ENCODE measurements around the gene ZNF337. TPM values are rescaled to one million over a fixed set of nuclear protein-coding genes. Genes with fewer than 3 reads are reported as not detected.
"Not testable (repeated sequence)": the region's sequence is repeated elsewhere in the genome, so short reads cannot be mapped to it uniquely, and the experiment has no call there.

Gene ZNF337
- polyA plus RNA-seq (ENCODE audit: insufficient read length in 12 of 12): 10 to 100 TPM in 11 of 12 donors, not detected in 1; 16.7 to 32.0 (median 24.3) TPM
- long read RNA-seq, donor 1, partial matches to known transcripts: 0 of 6 reads
- long read RNA-seq, donor 1, other reads (novel, unspliced or antisense): 0 of 6 reads
- long read RNA-seq, donor 2, partial matches to known transcripts: 0 of 4 reads
- long read RNA-seq, donor 2, other reads (novel, unspliced or antisense): 0 of 4 reads
- long read RNA-seq, donor 3, partial matches to known transcripts: 0 of 1 reads
- long read RNA-seq, donor 3, other reads (novel, unspliced or antisense): 0 of 1 reads
- long read RNA-seq, donor 4, partial matches to known transcripts: 0 of 4 reads
- long read RNA-seq, donor 4, other reads (novel, unspliced or antisense): 0 of 4 reads
- long read RNA-seq, donor 5, partial matches to known transcripts: 0 of 6 reads
- long read RNA-seq, donor 5, other reads (novel, unspliced or antisense): 0 of 6 reads
- long read RNA-seq, donor 6, partial matches to known transcripts: 0 of 4 reads
- long read RNA-seq, donor 6, other reads (novel, unspliced or antisense): 0 of 4 reads
- long read RNA-seq, donor 7, partial matches to known transcripts: 0 of 2 reads
- long read RNA-seq, donor 7, other reads (novel, unspliced or antisense): 0 of 2 reads
- long read RNA-seq, donor 8, partial matches to known transcripts: 0 of 3 reads
- long read RNA-seq, donor 8, other reads (novel, unspliced or antisense): 0 of 3 reads
- long read RNA-seq, donor 9, partial matches to known transcripts: 0 of 1 reads
- long read RNA-seq, donor 9, other reads (novel, unspliced or antisense): 0 of 1 reads
- long read RNA-seq, donor 10, partial matches to known transcripts: 0 of 6 reads
- long read RNA-seq, donor 10, other reads (novel, unspliced or antisense): 0 of 6 reads
- long read RNA-seq, donor 11: 0 reads

DNA sequence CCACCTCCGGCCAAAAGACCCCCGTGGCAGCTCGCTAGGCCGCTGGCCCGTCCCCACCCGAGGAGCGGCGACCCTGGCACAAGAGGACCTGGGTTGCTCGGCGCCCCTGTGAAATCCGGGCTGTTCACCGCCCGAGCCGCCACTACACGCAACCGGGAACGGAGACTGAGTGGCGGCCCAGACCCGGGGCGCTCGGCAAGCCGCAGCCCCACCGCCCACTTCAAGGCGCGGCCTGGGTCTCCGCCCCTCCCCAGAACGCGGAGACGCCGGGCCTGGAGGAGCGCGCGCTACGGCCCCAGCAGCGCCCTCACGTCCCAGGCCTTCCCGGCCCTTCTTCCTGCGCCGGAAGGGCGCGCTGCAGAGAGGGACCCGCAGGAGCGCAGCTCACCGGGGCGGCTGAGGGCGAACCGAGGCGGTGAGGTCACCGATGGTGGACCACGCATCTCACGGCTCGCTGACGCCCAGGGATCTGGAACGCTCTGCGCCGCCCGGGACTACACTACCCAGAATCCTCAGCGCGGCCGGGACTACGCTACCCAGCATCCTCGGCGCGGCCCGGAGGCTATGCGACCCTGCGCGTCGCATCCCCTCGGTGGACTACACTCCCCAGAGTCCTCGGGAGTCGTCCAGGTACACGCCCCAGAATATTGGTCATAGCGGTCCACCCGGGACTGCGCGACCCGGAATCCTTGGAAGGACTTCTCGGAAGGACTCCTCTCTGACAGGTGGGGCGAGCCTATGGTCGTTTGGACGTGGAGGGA is at the start of gene ZNF337:
TSS of gene ZNF337 (minus strand) at position 483 of the 761 bp plus-strand sequence. CDS start 10,436 bp downstream, outside the sequence.
- DNase-seq: peak; percentile 95

DNA sequence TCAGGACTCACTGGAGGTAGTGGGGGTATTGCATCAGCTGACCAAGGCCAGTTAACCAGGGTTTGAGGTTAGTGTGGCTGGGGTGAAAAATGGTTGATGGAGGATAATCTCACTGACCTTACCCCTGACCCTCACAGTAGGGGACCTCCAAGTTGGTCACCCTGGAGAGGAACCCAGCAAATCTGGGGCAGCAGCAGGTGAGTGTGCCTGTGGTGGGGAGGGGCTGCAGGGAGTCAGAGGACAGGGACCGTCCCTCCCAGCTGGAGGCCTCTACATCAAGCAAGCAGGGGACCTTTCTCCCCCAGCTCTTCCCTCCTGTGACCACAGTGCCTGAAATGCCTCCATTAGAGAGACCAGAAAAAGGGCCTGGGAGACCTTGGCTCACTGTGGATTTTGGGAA is 49.1 kb upstream of the ZNF337 start:
- DNase-seq: no peak

DNA sequence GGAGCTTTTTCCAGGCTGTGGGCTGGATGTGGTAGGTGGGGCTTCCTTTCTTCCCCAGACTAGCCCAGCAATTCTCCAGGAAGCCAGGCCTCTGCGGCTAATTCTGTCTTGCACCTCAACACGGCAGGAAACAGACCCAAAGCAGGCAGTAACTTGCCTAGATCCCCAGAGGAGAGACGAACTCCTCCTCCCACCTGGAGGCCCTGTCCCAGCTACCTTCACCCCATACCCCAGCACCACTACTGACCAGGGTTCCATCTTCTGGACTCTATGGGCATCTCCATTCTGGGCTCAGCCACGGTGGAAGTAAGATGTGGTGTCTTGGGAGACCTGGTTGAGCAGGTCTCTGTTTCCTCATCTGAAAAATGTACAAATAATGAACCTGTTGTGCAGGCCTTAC is 48.4 kb upstream of the ZNF337 start:
- no peak for DNase-seq

DNA sequence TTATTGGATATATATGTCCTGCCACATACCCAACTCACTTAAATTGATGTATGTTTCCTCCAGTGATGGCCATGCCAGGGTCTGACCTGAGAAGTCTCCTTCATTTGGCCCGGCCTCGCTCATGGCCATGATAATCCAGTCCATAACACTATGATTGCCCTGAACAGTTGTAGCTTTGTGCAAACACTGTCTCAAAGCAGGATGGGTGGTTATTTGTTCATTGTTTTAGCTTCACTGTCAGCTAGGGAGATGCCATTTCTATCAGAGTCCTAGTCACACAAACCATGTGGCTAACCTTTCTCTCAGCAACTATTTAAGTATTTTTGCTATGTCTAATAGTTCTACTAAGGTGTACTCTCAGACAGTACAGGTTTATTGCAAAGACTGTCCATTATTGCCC is 47.6 kb upstream of the ZNF337 start:
- no peak for DNase-seq

DNA sequence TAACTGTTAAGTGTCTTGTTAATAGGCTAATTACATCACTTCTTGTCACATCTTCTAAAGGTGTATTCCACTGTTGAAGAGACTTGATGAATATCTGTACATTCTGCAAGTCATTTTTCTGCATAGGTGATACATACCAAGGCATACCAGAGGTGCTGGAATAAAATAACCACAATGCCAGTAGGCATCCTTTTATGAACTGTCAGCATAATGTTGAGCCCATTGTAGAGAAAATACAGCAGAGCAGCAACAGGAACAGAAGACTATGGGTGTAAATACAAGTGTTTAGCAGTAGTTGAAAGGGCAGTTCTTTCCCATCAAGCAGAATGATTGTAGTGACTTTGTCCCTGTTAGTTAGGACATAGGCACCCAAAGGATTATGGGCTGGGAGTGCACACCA is 44.4 kb upstream of the ZNF337 start:
- DNase-seq: no peak

DNA sequence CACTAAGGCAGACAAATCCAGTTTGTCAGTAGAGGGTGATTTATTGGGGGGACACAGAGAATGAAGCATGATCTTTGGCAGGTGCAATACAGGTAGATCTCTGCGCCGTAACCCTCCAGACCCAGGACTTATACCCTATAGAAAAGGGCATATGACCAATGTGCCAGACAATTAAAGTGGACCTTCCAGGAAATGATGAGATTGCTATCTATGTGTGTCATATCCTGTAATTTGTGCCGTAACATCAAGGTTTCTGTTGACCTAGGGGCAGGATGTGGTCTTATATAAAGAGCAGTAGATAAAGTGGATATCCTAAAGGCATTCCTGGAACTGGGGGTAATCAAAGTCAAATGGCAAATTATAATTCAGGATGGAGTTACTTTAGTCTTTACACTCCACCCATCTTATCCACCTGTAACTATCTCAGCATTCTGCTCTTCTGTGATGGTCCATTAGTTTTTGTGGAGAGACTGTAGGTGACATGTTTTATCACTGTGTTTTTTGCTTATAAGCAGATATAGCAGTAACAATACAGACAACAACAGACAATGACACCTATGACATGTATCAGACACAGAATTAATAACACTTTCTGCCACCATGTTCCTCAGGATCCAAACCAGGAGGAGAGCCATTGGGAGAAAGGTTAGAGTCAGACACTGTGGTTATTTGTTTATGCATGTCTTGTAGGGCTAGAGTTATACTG is 43.1 kb upstream of the ZNF337 start:
- no peak for DNase-seq

DNA sequence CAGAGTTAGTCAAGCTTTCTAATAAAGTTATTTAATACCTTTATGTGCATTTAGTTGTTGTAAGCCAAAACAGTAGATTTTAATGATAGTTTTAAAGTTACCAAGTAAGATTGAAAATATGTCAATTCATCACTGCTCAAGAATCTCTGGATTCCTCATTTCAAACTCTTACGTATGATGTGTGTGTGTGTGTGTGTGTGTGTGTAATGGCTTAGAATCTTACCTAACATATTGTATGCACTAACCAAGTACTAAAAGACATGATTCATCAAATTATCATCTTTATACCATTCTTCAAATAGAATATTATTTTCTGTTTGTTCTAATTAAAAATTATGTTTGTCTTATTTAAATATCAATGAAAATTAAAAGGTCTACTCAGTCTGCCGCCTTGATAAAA is 41.5 kb upstream of the ZNF337 start:
- DNase-seq: no peak

DNA sequence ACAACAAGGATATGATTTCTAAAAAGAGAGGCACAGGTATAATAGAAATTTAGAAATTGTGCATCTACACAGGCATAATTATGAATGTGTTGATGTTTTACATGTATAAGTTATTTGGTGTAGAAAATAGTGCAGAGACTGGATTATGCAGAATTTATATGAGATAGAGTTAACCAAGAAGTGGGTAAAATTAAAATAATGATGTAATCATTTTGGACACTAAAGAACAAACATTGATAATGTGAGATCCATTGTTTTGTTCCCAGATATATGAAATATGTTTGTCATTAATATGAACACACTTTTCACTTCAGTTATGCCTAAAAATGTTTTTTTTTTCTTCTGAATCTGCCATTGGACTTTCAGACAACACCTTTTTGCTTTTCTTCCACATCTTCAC is 37.2 kb upstream of the ZNF337 start:
- no peak for DNase-seq

DNA sequence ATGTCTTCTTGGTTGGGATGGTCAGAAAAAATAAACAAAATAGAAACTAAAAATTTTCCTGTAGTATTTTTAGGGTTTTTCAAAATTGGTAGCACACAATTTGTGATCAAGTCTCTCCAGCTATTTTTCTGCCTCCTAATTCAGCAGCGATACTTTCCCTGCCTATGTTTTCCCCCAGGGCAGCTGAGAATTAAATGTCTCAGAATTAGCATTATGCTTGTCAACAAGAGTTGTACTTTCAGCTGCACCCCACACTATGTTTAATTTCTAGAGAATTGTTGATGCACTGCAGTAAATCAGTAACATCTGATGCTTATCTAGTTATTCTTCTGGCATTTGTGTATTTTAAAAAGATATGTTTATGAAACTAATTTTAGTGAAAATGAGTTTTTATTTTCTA is 34.2 kb upstream of the ZNF337 start:
- no peak for DNase-seq

DNA sequence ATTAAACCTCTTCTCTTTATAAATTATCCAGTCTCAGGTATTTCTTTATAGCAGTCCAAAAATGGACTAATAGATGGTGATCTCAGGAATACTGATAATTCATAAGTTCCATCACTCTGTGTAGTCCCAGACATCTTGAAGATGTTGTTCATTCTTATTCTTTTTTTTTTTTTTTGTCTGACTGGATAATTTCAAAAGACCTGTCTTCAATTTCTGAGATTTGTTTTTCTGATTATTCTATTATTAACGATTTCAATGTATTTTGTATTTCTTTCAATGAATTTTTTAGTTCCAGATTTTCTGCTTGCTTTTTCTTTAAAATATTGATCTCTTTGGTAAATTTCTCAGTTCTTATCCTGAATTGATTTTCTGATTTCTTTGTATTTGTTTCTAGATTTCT is 29.7 kb upstream of the ZNF337 start:
- DNase-seq: no peak

DNA sequence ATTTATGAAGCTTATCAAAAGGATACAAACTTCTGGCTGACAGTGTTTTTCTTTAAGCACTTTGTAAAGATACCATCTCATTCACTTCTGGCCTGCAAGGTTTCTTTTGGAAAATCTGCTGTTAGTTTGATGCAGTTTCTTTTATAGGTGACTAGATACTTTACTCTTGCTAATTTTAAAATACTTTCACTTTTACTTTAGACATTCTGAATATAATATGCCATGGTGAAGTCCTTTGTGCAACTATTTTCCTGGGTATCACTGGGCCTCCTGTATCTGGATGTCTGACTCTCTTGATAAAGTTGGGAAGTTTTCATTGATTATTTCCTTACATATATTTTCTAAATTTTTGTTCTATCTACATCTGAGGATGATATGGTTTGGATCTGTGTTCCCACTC is 29.0 kb upstream of the ZNF337 start:
- no peak for DNase-seq

DNA sequence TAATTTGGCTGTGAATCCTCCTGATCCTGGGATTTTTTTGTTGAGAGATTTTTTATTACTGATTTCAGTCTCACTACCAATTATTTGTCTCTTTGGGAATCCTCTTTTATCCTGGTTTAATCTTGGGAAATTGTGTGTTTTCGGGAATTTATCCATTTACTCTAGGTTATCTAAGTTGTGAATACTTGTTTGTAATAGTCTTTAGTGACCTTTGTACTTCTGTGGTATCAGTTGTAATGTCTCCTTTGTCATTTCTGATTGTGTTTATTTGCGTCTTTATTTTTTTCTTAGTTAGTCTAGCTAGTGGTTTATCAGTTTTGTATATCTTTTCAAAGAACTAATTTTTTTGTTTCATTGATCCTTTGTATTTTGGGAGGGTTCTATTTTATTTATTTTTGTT is 27.3 kb upstream of the ZNF337 start:
- no peak for DNase-seq

DNA sequence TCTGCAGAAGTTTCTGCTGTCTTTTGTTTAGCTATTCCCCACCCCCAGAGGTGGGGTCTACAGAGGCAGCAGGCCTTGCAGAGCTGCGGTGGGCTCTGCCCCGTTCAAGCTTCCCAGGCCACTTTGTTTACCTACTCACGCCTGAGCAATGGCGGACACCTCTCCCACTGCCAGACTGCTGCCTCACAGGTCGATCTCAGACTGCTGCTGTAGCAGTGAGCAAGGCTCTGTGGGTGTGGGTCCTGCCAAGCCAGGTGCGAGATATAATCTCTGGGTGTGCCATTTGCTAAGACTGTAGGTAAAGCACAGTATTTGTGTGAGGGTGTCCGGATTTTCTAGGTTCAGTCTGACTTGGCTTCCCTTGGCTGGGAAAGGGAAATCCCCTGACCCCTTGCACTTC is 23.6 kb upstream of the ZNF337 start:
- no peak for DNase-seq

DNA sequence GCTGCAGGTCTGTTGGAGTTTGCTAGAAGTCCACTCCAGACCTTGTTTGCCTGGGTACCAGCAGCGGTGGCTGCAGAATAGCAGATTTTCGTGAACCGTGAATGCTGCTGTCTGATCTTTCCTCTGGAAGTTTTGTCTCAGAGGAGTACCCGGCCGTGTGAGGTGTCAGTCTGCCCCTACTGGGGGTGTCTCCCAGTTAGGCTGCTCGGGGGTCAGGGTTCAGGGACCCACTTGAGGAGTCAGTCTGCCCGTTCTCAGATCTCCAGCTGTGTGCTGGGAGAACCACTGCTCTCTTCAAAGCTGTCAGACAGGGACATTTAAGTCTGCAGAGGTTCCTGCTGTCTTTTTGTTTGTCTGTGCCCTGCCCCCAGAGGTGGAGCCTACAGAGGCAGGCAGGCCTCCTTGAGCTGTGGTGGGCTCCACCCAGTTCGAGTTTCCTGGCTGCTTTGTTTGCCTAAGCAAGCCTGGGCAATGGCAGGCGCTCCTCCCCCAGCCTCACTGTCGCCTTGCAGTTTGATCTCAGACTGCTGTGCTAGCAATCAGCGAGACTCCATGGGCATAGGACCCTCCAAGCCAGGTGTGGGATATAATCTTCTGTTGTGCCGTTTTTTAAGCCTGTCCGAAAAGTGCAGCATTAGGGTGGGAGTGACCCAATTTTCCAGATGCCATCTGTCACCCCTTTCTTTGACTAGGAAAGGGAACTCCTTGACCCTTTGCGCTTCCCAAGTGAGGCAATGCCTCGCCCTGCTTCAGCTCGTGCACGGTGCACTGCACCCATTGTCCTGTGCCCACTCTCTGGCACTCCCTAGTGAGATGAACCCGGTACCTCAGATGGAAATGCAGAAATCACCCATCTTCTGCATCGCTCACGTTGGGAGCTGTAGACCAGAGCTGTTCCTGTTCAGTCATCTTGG is 22.5 kb upstream of the ZNF337 start:
- DNase-seq: not testable (repeated sequence)

DNA sequence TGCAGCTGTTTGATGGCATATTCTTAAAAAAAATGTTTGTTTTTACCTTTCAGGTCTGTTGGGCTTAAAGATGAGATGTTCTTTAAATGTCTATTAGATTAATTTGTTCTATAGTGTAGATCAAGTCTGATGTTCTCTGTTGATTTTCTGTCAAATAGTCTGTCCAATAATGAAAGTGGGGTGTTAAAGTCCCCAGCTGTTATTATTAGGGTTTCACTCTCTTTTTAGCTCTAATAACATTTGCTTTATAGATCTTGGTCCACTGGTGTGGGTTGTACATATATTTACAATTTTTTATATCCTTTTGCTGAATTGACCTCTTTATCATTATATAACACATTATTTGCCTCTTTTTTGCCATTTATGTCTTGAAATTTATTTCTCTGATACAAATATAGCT is 11.0 kb upstream of the ZNF337 start:
- DNase-seq: no peak

DNA sequence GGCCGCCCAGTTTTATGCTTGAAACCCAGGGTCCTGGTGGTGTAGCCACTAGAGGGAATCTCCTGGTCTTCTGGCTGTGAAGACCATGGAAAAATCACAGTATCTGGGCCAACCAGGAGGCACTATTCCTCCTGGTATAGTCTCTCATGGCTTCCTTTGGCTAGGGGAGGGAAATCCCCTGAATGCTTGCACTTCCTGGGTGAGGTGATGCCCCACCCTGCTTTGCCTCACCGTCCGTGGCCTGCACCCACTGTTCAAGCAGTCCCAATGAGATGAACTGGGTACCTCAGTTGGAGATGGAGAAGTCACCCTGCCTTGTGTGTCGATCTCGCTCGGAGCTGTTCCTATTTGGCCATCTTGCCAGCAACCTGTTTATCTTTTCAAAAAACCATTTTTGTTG is 10.1 kb upstream of the ZNF337 start:
- no peak for DNase-seq

DNA sequence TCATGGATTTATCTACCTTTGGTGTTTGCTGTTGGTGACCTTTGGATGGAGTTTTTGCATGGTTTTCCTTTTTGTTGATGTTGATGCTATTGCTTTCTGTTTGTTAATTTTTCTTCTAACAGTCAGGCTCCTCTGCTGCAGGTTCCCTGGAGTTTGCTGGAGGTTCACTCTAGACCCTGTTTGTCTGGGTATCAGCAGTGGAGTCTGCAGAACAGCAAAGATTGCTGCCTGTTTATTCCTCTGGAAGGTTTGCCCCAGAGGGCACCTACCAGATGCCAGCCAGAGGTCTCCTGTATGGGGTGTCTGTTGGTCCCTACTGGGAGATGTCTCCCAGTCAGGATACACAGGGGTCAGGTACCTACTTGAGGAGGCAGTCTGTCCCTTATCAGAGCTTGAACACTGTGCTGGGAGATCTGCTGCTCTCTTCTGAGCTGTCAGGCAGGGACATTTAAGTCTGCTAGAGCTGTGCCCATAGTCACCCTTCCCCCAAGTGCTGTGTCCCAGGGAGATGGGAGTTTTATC is 9.2 kb upstream of the ZNF337 start:
- no peak for DNase-seq

DNA sequence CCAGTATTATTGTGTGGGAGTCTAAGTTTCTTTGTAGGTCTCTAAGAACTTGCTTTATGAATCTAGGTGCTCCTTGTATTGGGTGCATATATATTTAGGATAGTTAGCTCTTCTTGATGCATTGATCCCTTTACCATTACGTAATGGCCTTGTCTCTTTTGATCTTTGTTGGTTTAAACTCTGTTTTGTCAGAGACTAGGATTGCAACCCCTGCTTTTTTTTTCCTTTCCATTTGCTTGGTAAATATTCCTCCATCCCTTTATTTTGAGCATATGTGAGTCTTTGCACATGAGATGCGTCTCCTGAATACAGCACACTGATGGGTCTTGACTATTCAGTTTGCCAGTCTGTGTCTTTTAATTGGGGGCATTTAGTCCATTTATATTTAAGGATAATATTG is 7.7 kb upstream of the ZNF337 start:
- not testable (repeated sequence) for DNase-seq

DNA sequence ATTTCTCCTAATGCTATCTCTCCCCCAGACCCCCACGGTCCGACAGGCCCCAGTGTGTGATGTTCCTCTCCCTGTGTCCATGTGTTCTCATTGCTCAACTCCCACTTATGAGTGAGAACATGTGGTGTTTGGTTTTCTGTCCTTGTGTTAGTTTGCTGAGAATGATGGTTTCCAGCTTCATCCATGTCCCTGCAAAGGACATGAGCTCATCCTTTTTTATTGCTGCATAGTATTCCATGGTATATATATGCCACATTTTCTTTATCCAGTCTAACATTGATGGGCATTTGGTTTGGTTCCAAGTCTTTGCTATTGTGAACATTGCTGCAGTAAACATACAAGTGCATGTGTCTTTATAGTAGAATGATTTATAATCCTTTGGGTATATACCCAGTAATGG is 4.2 kb upstream of the ZNF337 start:
- not testable (repeated sequence) for DNase-seq

DNA sequence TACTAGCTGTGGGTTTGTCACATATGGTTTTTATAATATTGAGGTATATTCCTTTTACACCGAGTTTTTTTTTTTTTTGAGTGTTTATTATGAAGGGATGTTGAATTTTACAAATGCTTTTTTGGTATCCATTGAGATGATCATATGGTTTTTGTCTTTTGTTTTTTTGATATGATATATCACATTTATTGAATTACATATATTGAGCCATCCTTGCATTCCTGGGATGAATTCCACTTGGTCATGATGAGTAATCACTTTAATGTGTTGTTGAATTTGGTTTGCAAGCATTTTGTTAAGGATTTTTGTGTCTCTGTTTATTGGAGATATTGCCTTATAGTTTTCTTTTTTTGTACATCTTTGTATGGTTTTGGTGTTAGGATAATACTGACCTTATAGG is 3.3 kb upstream of the ZNF337 start:
- DNase-seq: no peak

Data from muscle of arm (tissue), 14 donors.